Stimulated activated CD4-positive, alpha-beta T cell treated with anti-CD3 and anti-CD28 coated beads, Interleukin-12 subunit alpha, Interleukin-12 subunit beta, amount 100 ng/mL, for 4 hours (primary cell): ENCODE data around the gene FTSJ3.
"Not testable (repeated sequence)": the region's sequence is repeated elsewhere in the genome, so short reads cannot be mapped to it uniquely, and the experiment has no call there.

ENCODE experiments used
- DNase-seq: peaks from one replicate; pipeline ENCODE4 v3.0.0-alpha.2; 2020

FTSJ3 gene

DNA sequence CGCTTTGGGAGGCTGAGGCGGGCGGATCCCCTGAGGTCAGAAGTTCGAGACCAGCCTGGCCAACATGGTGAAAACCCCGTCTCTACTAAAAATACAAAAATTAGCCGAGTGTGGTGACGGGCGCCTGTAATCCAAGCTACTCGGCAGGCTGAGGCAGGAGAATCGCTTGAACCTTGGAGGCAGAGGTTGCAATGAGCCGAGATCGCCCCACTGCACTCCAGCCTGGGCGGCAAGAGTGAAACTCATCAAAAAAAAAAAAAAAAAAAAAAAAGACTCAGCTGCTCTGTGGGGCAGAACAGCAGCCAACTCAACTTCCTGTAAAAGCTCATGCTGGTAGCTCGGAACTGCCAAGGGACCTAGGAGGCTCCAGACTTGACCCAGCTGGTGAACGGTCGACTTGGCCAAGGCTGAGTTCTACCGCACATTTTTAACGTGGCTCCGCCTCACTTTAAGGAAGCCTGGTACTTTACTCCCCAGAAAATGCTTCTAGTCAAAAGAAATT, 16.0 kb upstream of the FTSJ3 start:
- not testable (repeated sequence) for DNase-seq

DNA sequence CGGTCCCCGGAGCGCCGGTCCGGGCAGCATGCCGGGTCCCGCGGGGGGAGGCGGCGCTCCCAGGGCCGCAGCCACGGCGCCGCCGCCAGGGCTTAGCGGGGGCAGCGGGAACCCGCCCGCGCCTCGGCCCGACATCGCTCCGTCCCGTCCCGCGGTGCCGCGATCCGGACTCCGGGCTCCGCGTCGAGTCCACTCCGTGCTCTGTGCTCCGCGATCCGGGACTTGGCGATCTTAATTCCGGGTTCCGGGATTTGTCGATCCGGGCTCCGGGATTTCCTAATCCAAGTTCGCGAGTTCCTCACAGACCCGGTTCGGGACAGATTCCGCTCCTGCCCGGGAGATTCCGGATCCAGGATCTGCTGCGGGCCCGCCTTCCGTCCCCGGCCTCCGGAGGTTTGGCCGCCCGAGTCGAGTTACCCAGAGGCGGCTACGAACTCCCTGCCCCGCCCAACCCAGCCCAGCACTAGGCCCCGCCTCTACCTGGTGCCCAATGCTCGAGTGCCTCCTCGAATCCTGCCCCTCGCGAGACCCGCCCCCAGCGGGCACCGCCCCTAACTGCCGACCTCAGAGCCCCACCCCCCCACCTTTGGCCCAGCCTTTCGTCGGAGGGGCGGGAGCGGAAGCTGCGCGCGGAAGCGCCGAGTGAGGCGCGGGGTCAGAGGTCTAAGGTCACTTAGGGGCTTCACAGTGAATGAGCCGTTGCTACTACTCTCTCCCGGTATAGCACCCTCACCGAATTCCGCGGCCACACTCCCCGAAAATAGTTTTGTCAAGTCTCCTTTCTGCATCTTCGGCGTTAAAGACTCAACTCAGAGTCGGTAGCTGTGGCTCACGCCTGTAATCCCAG, 15.3 kb upstream of the FTSJ3 start, which contains the start of gene SMARCD2:
Gene SMARCD2, minus strand, starts transcription at position 146 of the 847 bp plus-strand sequence. Its CDS starts 11 bp downstream, at position 135.
- DNase-seq, result peak; percentile 99

GRCh38 chr17:63842173-63842539, 14.7 kb upstream of the FTSJ3 start:
- DNase-seq, result peak; percentile 44

DNA sequence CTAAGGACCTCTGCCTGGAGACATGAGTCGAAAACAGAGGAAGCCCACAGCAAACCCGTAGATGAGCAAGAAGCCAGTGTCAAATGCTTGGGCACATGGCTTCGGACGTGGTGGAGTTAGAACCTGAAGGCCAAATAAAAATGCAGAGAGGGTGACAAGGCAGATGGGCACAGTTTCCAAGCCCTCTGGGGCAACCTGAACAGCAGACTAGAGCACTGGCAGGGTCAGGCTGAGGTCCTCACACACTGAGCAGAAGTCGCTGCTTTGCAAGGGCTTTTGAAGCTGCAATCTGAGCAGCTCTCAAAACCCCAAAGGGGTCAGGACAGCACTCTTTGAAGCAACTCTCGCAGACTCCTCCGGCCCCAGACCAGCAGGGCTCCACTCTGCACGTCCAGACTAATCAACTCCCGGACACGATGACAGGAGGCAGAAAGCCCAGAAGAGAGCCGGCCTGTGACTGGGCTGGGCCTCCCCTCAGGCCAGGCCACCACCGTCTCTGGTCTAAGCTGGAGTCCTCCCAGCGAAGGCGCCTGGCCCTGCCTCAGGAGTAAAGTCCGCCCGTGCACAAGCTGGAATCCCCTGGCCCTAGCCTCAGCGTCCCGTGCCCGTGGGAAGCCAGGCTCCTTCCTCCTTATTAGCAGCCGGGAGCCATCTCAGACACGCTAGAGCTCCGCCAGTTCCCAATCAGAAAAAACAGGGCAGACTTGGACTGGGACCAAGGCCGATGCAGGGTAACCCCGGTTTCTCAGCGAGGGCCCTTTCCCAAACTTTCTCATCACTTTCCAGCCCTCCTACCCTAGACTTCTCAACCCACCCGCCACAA, 14.1 kb upstream of the FTSJ3 start:
- DNase-seq, result no peak

- DNase-seq, result no peak
Observed at GRCh38 chr17:63840591-63841349, 13.3 kb upstream of the FTSJ3 start.

DNA sequence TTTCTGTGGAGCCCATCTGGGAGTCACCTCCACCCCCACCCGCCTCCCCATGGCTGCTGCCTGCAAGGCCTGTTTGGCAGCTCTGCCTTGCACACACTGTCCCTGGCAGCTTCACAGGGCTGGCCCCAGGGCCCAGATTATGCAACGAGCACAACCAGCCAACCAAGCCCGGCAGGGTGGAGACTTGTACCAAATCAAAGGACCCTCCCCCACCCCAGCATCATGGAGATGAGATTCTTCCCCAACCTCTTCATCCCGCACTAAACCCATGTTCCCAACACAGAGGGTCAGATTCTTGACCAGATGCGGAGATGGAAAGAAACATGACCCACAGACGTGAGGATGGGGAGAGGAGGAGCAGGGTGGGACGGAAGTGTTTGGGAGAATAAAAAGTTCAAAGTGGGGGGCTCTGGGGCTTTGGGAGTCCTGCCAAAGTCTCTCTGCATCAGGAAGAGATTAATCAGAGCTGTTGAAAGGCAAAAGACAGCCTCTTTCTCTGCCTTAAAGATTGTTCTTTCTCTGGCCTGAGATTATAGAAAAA, 11.2 kb upstream of the FTSJ3 start:
- DNase-seq, result no peak

DNA sequence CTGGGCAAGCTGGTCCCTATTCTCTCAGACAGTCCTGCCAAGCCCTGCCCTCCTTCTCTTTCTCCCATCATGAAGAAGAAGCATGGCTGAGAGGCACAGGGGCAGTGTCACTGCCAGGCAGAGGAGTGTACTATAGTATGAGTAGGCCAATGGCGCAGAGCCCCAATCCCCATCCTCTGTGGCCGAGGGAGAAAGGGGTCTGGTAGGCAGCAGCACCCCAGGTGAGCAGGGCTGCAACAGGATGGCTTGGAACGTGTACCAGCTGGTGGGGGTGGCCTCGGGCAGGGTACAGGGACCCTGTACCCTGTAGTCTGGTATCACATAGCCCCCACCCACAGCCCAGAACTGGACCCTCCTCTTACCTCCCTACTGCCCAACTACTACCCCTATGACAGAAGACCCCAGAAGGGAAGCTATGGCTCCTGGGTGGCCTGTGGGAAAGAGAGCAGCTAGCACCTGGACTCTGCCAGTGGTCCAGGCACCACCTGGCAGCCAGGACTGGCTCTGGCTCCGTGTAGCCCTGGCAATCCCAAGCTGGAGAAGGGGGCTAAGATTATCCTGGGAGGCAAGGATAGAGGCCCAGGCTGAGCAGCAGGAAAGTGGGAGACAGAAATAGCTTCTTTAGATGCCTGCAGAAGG, 10.6 kb upstream of the FTSJ3 start:
- no peak for DNase-seq

DNA sequence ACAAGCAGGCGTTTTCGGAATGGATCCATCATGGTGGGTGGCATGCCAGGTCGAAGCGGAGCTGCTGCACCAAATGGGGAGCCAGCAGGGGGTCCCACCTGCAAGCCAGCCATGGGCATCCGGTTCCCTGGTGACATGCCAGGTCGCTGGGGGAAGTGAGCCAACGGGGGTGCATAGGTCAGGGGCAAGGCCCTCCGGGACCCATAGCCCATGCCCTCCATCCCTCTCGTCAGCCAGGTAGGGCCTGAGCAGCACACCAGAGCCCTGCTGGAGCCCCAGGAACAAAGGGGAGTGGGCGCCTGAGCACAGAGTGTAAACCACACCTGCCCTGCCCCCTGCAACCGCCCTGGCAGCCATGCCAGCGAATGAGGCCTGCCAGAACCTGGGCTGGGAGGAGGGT, 10.0 kb upstream of the FTSJ3 start:
- DNase-seq, result no peak

GRCh38 chr17:63836811-63837210, 9.3 kb upstream of the FTSJ3 start:
- DNase-seq, result no peak

DNA sequence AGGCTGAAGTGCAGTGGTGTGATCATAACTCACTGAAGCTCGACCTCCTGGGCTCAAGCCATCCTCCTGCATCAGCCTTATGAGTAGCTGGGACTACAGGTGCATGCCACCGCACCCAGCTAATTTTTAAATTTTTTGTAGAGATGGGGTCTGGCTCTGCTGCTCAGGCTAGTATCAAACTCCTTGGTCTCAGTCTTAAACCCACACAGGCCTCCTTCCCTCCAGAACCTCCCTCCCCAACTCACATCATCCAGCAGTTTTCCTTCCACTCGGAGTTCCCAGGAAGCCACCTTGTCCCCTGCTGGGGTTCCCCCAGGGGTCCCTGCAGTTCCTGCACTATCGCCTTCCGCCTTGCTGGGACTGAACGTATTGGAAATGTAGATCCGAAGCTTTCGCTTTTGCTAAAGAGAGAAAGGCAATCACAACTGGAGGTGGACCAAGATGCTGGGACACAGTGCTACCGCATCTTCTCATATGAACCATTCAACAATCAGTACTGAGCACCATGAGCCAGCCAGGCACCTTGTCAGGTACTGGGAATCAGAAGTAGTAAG, 7.8 kb upstream of the FTSJ3 start:
- no peak for DNase-seq

DNA sequence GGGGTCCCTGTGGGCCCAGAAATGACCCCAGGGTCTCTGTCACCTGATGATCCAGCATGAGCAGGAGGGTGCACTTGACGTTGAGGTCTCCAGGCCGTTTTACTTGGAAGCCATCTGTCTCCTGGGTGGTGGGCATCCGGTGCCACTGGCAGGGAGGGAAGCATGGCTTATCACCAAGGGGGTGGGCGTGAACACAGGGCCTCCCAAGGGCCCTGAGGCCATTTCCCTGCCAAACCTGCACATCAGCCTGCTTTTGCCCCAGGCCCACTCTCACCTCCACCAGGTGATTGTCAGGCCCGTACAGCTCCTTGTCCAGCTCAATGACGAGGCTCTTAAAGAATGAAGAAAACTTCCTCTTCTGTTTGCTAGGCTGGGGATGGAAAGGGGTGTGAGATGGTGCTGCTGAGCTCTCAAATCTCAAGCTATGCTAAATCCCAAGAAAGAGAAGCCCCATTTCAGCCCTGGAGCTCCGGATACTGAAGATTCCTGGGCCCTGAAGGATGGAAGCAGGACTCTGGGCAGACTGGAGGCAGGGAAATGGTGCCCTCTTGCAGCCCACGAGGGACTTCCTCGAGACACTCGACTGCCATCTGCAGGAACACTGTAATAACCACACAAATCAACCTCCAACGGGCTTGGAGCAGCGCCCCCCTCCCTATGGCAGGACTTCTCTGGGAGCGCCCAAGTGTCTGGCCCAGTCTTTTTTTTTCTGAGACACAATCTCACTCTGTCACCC, 7.1 kb upstream of the FTSJ3 start:
- peak; percentile 32 for DNase-seq

DNA sequence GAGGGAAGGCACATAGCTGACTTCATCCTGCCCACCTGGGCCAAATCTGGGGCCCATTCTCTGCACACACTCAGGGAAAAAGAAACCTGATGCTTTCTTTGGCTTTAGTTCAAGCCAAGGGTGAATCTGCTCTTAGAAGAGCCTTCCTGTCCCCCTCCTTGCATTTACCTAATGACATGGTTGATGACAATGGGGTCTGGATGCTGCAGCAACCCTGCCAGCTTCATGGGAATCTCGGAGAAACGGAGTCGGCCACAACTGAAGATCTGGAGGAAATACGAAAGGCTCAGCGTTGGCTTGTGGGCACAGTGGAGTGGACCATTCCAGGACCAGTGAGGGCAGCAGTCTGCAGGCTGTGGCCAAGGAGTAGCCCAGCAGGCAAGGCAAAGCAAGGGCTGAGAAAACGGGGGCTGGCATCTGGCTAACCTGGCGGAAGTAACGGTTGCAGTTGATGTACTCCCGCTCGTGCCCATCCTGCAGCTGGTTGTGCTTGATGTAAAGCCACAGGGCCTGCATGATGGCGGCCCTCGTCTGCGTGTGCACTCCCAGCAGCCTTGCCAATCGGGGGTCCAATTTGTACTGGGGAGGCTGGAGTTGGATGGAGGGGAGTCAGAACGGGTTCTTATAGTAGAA, 6.4 kb upstream of the FTSJ3 start:
- DNase-seq, result no peak

GRCh38 chr17:63833026-63833740, 5.7 kb upstream of the FTSJ3 start:
- no peak for DNase-seq

GRCh38 chr17:63832455-63832854, 5.0 kb upstream of the FTSJ3 start:
- no peak for DNase-seq

DNA sequence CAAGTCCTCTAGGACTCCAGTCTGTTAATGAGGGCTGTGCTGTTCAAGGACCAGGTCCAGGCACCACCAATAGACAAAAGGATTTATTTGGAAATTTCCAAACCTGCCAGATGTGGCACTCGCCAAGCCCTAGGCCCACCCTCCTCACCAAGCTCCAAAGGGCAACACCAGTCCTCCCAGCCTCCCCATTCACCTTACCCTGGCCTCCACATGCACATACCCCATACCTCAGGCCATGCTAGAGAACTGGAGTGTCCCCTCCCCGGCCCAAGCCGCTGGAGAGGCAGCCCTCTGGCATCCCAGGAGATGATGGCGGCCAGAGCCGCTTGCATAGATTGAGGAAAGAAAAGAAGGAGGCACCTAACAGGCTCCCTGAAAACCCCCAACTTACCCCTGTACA, 4.6 kb upstream of the FTSJ3 start:
- no peak for DNase-seq

DNA sequence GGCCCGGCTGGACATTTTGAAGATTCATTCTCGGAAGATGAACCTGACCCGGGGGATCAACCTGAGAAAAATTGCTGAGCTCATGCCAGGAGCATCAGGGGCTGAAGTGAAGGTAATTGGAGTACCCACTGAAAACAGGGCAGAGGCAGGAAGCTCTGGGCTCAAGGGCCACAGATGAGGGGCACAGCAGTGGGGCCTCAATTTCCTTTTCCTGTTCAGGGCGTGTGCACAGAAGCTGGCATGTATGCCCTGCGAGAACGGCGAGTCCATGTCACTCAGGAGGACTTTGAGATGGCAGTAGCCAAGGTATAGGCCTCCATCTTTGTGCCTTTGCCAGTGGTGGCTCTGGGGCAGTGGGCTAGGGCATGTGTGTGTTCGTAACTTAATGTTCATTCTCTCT, 4.0 kb upstream of the FTSJ3 start:
- DNase-seq, result no peak

DNA sequence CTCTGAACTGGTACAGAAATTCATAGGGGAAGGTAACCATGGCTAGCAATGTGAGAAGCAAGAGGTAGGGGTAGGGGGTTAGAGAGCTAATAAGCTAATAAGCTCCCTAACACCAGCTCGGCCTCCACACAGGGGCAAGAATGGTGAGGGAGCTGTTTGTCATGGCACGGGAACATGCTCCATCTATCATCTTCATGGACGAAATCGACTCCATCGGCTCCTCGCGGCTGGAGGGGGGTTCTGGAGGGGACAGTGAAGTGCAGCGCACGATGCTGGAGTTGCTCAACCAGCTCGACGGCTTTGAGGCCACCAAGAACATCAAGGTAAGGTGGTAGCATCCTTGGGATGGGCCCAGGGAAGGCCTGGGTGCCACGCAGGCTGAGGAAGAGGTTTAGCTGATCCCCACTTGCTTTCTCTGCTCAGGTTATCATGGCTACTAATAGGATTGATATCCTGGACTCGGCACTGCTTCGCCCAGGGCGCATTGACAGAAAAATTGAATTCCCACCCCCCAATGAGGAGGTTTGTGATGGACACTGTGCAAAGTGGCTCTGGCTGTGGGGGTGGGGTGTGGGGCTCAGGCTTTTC, 3.5 kb upstream of the FTSJ3 start:
- DNase-seq, result no peak

DNA sequence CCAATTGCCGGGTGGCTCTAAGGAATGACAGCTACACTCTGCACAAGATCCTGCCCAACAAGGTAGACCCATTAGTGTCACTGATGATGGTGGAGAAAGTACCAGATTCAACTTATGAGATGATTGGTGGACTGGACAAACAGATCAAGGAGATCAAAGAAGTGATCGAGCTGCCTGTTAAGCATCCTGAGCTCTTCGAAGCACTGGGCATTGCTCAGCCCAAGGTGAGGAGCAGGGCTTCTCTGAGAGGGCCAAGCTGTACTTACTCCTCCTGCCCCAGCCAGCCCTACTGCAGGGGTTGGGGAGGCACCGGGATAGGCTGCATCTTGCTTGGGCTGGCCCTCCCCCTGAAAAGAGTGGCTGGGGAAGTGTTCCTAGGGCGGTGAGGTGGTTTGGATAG, 2.8 kb upstream of the FTSJ3 start:
- no peak for DNase-seq

GRCh38 chr17:63828936-63829335, 1.5 kb upstream of the FTSJ3 start:
- DNase-seq, result no peak

- no peak for DNase-seq
Observed at GRCh38 chr17:63827801-63828221, 348 bp upstream of the FTSJ3 start.
